PC-9 (cell line): ENCODE measurements around the gene HNRNPK. TPM values are rescaled to one million over a fixed set of nuclear protein-coding genes. Genes with fewer than 3 reads are reported as not detected.

Source experiments
- Bru-seq: library from RNA; stranded (reverse); fragments of 400-500 nt; gene quantifications from one replicate; lab custom pipeline; 2021; lab: Mats Ljungman, UMichigan
- BruChase-seq, 2 experiments: library from RNA; stranded (reverse); fragments of 400-500 nt; gene quantifications; one replicate each; lab custom pipeline; 2021; lab: Mats Ljungman, UMichigan
- BruUV-seq: library from RNA; stranded (reverse); fragments of 400-500 nt; replicated peaks from 2 replicates; lab custom pipeline; 2021; lab: Mats Ljungman, UMichigan
- CTCF ChIA-PET: fragments of 300-600 bp; sonication (Branson Sonifier 250); formaldehyde crosslinking; loops from one replicate; lab custom pipeline; 2022; ENCODE audit warnings: antibody characterized with exemption; lab: Charles Lee
- POLR2A ChIA-PET: fragments of 300-600 bp; sonication (Branson Sonifier 250); formaldehyde crosslinking; loops from one replicate; lab custom pipeline; 2022; ENCODE audit warnings: antibody characterized with exemption; ENCODE audit not compliant: unreplicated experiment; lab: Charles Lee
- DNase-seq, 2 experiments: peaks; one replicate each; pipeline versions ENCODE4 v3.0.0 to v3.0.0-alpha.2; 2015 to 2022; ENCODE audit warnings: mixed read lengths in 1 of 2
- H2AFZ ChIP-seq: fragments of 200-600 bp; sonication (generic); 2 replicates; pipeline ENCODE4 v1.8.1; 2017; ENCODE audit warnings: antibody characterized with exemption
- H3F3A ChIP-seq: fragments of 200-600 bp; sonication (generic); 2 replicates; pipeline ENCODE4 v1.8.1; 2017; ENCODE audit warnings: antibody characterized with exemption, mild to moderate bottlenecking, low read depth; ENCODE audit not compliant: insufficient read depth
- H3K27ac ChIP-seq: fragments of 200-600 bp; sonication (generic); 2 replicates; pipeline ENCODE4 v1.6.1; 2016; ENCODE audit warnings: mixed run types
- H3K27me3 ChIP-seq: fragments of 200-600 bp; sonication (generic); 2 replicates; pipeline ENCODE4 v1.6.1; 2016; ENCODE audit warnings: low read depth, mixed run types; ENCODE audit not compliant: insufficient read depth
- H3K36me3 ChIP-seq: fragments of 200-600 bp; sonication (generic); 2 replicates; pipeline ENCODE4 v1.6.1; 2016; ENCODE audit warnings: low read depth, mixed run types
- H3K4me1 ChIP-seq: fragments of 200-600 bp; sonication (generic); replicated peaks from 2 replicates; pipeline ENCODE4 v1.6.1; 2016; ENCODE audit warnings: mixed run types; ENCODE audit not compliant: insufficient read depth
- H3K4me2 ChIP-seq: fragments of 200-600 bp; sonication (generic); 2 replicates; pipeline ENCODE4 v1.6.1; 2017; ENCODE audit warnings: mixed run types
- H3K4me3 ChIP-seq: fragments of 200-600 bp; sonication (generic); 2 replicates; pipeline ENCODE4 v1.6.1; 2016; ENCODE audit warnings: mixed run types
- H3K79me2 ChIP-seq: fragments of 200-600 bp; sonication (generic); 2 replicates; pipeline ENCODE4 v1.6.1; 2017; ENCODE audit warnings: low read depth, mixed run types
- H3K9me2 ChIP-seq: fragments of 200-600 bp; sonication (generic); 2 replicates; pipeline ENCODE4 v1.8.1; 2017; ENCODE audit warnings: mild to moderate bottlenecking; ENCODE audit not compliant: insufficient read depth
- H3K9me3 ChIP-seq: fragments of 200-600 bp; sonication (generic); 2 replicates; pipeline ENCODE4 v1.8.1; 2016; ENCODE audit warnings: low read depth; ENCODE audit not compliant: insufficient read depth
- H4K20me1 ChIP-seq: fragments of 200-600 bp; sonication (generic); 2 replicates; pipeline ENCODE4 v1.8.1; 2017; ENCODE audit not compliant: insufficient read depth
- EZH2 ChIP-seq: fragments of 200-600 bp; sonication (generic); IDR thresholded peaks from 2 replicates; pipeline ENCODE4 v1.8.0; 2017; ENCODE audit warnings: antibody characterized with exemption, low read depth
- intact Hi-C: fragments of 100-400 bp; cut with micrococcal nuclease; formaldehyde crosslinking; loops from one replicate; pipeline ENCODE4 v1.10.0; 2022; ENCODE audit not compliant: unreplicated experiment
- long read RNA-seq: library from polyadenylated mRNA; stranded (forward); transcript quantifications from one replicate; pipeline ENCODE4 v2.0.0, GENCODE V29; 2022
- total RNA-seq: library from RNA; stranded (reverse); gene quantifications from 2 replicates; pipeline ENCODE4 v1.2.3, GENCODE V29; 2021
- TF ChIP-seq, protein P1 (sequence below): fragments of 200-600 bp; sonication (generic); conservative IDR thresholded peaks from 2 replicates; pipeline ENCODE4 v1.6.1; 2017; ENCODE audit warnings: mixed run types, antibody characterized with exemption, mild to moderate bottlenecking, moderate library complexity

The HNRNPK gene
- 403 and 583 TPM in 2 replicates for total RNA-seq
- Bru-seq, nascent RNA = percentile 100 among the genes with signal in this experiment
- BruChase-seq, experiment 1, labeled RNA remaining after a 2-hour chase = percentile 100 among the genes with signal in this experiment
- percentile 100 among the genes with signal in this experiment for BruChase-seq, experiment 2, labeled RNA remaining after a 6-hour chase
- long read RNA-seq, partial matches to known transcripts = 71 of 1,098 reads
- long read RNA-seq, other reads (novel, unspliced or antisense) = 1,026 of 1,098 reads

DNA sequence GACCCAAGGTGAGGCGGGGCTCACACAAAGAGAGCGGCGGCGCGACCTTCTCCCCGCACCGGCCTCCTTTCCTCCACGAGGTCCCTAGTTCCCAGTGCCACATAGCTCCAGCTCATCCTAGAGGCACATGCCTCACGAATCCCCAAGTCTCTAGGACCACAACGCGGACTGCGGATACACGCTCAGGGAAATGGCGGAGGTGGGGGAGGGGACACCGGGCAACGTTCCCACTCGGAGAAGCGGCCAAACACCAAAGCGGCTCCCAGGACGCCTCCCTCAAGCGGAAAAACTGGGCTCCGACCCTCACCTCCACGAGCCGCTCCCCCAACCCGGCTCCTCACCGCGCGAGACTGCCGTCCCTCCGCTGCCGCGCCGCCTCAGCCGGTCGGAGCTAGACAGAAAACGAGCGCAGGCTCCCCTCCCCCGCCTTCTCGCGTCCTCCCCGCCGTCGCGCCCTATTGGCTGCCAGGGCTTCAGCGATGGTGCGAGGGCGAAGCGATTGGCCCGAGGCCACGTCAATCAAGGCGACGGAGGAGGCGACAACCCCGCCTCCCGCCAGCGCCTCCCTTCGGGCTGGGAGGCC is at the start of gene HNRNPK:
Gene HNRNPK, minus strand, starts transcription at position 404 of the 583 bp plus-strand sequence. CDS start 1,963 bp downstream, outside the sequence.
- Histone ChIP-seq H3K9me2 (no peaks in the 10 kb centered on the region), H2AFZ (peak within 1 kb of the TSS; percentile 94), H3K4me1 (peaks cover 26% of the 10 kb centered on the region), H3K27me3 (no peaks in the 10 kb centered on the region), H3F3A (peaks cover 41% of the 10 kb centered on the region), H3K4me2 (peak within 1 kb of the TSS; percentile 91), H4K20me1 (peaks cover 45% of the 10 kb centered on the region), H3K27ac (peak within 1 kb of the TSS; percentile 94), H3K79me2 (peaks cover 94% of the 10 kb centered on the region), H3K4me3 (peak within 1 kb of the TSS; percentile 98), H3K9me3 (no peaks in the 10 kb centered on the region), H3K36me3 (peaks cover 43% of the 10 kb centered on the region)
- DNase-seq = peak; percentile 91 to 99
- TF ChIP-seq EZH2 = no peak
- TF ChIP-seq, protein P1, sequence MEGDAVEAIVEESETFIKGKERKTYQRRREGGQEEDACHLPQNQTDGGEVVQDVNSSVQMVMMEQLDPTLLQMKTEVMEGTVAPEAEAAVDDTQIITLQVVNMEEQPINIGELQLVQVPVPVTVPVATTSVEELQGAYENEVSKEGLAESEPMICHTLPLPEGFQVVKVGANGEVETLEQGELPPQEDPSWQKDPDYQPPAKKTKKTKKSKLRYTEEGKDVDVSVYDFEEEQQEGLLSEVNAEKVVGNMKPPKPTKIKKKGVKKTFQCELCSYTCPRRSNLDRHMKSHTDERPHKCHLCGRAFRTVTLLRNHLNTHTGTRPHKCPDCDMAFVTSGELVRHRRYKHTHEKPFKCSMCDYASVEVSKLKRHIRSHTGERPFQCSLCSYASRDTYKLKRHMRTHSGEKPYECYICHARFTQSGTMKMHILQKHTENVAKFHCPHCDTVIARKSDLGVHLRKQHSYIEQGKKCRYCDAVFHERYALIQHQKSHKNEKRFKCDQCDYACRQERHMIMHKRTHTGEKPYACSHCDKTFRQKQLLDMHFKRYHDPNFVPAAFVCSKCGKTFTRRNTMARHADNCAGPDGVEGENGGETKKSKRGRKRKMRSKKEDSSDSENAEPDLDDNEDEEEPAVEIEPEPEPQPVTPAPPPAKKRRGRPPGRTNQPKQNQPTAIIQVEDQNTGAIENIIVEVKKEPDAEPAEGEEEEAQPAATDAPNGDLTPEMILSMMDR = no peak
- BruUV-seq = no TSS peak
- intact Hi-C loops = loop anchor here (1.0 to 5.0 kb wide), 6 partner anchors 23 to 282 kb away; partner anchors contain the start of gene KIF27
- ChIA-PET POLR2A (interaction anchor here (0.6 to 0.9 kb wide), 6 partner anchors 32 to 953 kb away, joined by 4 to 16 read pairs (median 6); no protein-coding TSS in a partner anchor), CTCF (no interaction called here)

GRCh38 chr9:84027201-84027600 is 47.2 kb upstream of the HNRNPK start:
- no TSS peak for BruUV-seq

DNA sequence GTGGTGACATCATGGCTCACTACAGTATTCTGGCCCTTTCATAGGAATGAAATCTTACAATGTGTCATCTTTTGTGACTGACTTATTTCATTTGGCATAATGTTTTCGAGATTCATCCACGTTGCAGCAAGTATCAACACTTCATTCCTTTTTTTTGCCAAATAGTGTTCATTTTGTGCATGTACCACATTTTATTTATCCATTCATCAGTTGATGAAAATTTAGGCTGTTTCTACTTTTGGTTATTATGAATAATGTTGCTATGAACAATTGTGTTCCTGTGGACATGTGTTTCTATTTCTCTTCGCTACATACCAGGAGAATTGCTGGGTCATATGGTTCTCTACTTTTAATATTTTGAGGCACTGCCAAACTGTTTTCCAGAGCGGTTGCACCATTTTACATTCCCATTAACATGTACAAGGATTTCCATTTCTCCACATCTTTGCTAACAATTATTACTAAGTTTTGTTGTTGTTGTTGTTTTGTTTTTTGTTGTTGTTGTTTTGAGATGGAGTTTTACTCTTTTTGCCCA is 44.1 kb upstream of the HNRNPK start:
- H3K9me3 ChIP-seq = no peaks in the 10 kb centered on the region
- H3K27me3 ChIP-seq = no peaks in the 10 kb centered on the region
- ChIA-PET CTCF (no interaction called here), POLR2A (no interaction called here)
- no peak overlapping the region for H3K4me2 ChIP-seq
- H3K4me1 ChIP-seq = no peaks in the 10 kb centered on the region
- no peaks in the 10 kb centered on the region for H3F3A ChIP-seq
- H3K9me2 ChIP-seq = no peaks in the 10 kb centered on the region
- no TSS peak for BruUV-seq
- H3K4me3 ChIP-seq = no peak overlapping the region
- H3K27ac ChIP-seq = no peak overlapping the region
- H3K36me3 ChIP-seq = no peaks in the 10 kb centered on the region
- no peak overlapping the region for H2AFZ ChIP-seq
- no peaks in the 10 kb centered on the region for H4K20me1 ChIP-seq
- DNase-seq = no peak
- intact Hi-C loops = no loop called here
- TF ChIP-seq EZH2 = no peak
- no peaks in the 10 kb centered on the region for H3K79me2 ChIP-seq

More at GRCh38 chr9:84027201-84027600, 47.2 kb upstream of the HNRNPK start:
- Histone ChIP-seq H3K79me2 (no peaks in the 10 kb centered on the region), H2AFZ (no peak overlapping the region), H3K36me3 (no peaks in the 10 kb centered on the region), H3K27ac (no peak overlapping the region), H3K4me1 (no peaks in the 10 kb centered on the region), H3K9me3 (no peaks in the 10 kb centered on the region), H3K9me2 (no peaks in the 10 kb centered on the region), H3F3A (no peaks in the 10 kb centered on the region), H4K20me1 (no peaks in the 10 kb centered on the region), H3K4me2 (no peak overlapping the region), H3K4me3 (no peak overlapping the region), H3K27me3 (no peaks in the 10 kb centered on the region)
- ChIA-PET CTCF (no interaction called here), POLR2A (no interaction called here)
- intact Hi-C loops = no loop called here
- TF ChIP-seq, protein P1 = no peak
- TF ChIP-seq EZH2 = no peak
- DNase-seq = no peak
